ENCODE data around the gene ZNF3.

ZNF3 gene

DNA sequence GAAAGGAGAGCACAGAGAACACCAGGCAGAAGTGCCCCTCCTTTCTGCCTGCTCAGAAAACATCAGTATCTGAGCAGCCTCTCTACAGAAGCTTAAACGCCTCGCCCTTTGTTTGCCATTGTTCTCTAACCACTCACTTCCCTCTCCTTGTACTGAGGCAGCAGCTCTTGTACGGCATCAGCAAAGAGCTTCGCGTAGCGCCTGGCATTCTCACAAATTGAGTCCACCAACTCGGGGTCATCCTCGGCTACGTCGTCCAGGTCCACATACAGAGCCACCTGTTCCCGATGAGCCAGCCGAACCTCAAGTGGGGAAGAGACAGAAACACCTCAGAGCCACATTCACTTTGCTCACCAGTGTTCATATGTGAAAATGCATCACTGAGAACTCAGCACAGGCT, 17.9 kb upstream of the ZNF3 start:
- H3K23ac ChIP-seq (ENCODE audit: low read length in 2 of 2) = no peak overlapping the region
- no peak overlapping the region for H2AFZ ChIP-seq (ENCODE audit: low read depth, low read length)
- no peak overlapping the region for H2BK15ac ChIP-seq (ENCODE audit: low read depth, poor library complexity, severe bottlenecking)
- no peaks in the 10 kb centered on the region for H3K27me3 ChIP-seq (ENCODE audit: control insufficient read depth in 1 of 2, insufficient read depth in 1 of 2, low read length in 2 of 2)
- peak overlapping the region; percentile 7 for H4K8ac ChIP-seq (ENCODE audit: low read length)
- peak overlapping the region in 1 of 2 experiments; percentile 36 for H3K4ac ChIP-seq (ENCODE audit: low read depth in 1 of 2, low read length in 2 of 2)
- peak overlapping the region; percentile 25 for H4K91ac ChIP-seq (ENCODE audit: low read length)
- peak overlapping the region; percentile 41 to 85 for H3K4me3 ChIP-seq (ENCODE audit: insufficient read depth in 1 of 2, low read depth in 1 of 2, low read length in 2 of 2)
- no peaks in the 10 kb centered on the region for H3K9me3 ChIP-seq (ENCODE audit: control insufficient read depth, low read length)
- H3K4me2 ChIP-seq (ENCODE audit: low read length, poor library complexity, severe bottlenecking) = peak overlapping the region; percentile 48
- H3K79me1 ChIP-seq (replicated peaks; ENCODE audit: low read length, poor library complexity, severe bottlenecking) = peaks cover 28% of the 10 kb centered on the region
- peak overlapping the region; percentile 90 for H3K9ac ChIP-seq (ENCODE audit: low read length)
- H2BK5ac ChIP-seq (ENCODE audit: low read depth, low read length, poor library complexity, severe bottlenecking) = no peak overlapping the region
- WGBS = 92% methylated on average over 12 of the region's 12 CpGs
- no peak overlapping the region for H3K14ac ChIP-seq (ENCODE audit: low read length in 2 of 2)
- H2BK12ac ChIP-seq (ENCODE audit: low read length in 2 of 2) = no peak overlapping the region
- H3K18ac ChIP-seq (ENCODE audit: low read depth in 1 of 2, low read length in 2 of 2) = no peak overlapping the region
- peaks cover 21% of the 10 kb centered on the region for H3K4me1 ChIP-seq (ENCODE audit: control insufficient read depth, insufficient read depth, low read depth, low read length)
- peaks cover 53 to 61% of the 10 kb centered on the region in 2 experiments for H3K36me3 ChIP-seq (ENCODE audit: control insufficient read depth in 1 of 2, insufficient read depth in 2 of 2, low read depth in 1 of 2, low read length in 2 of 2)
- H3K27ac ChIP-seq (ENCODE audit: low read length, poor library complexity, severe bottlenecking) = no peak overlapping the region
- peak overlapping the region; percentile 50 for H2AK5ac ChIP-seq (ENCODE audit: low read length, severe bottlenecking)
- H2BK120ac ChIP-seq (ENCODE audit: low read depth, low read length) = no peak overlapping the region
- DNase-seq = no peak

DNA sequence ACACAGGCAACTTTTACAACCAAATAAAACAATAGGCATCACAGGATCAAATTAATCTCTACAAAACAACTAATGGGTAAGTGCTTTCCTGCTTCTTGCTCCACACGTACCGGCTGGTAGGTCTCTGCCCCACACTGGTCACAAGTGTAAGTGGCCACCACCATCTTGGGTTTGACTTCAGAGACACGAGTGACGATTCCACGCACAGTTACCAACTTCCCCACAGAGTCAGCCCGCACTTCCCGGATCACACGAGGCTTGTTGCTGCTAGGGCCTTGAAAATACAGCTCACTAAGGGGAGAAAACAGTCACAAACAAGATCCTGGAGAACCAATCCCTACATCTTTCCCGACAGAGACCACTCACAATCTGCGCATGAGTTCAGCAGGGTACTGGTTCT, 17.4 kb upstream of the ZNF3 start:
- peaks cover 21% of the 10 kb centered on the region for H3K4me1 ChIP-seq (ENCODE audit: control insufficient read depth, insufficient read depth, low read depth, low read length)
- H3K9me3 ChIP-seq (ENCODE audit: control insufficient read depth, low read length) = no peaks in the 10 kb centered on the region
- 97% methylated on average over 10 of the region's 10 CpGs for WGBS
- H3K4me2 ChIP-seq (ENCODE audit: low read length, poor library complexity, severe bottlenecking) = no peak overlapping the region
- no peak overlapping the region for H4K8ac ChIP-seq (ENCODE audit: low read length)
- no peak overlapping the region for H3K23ac ChIP-seq (ENCODE audit: low read length in 2 of 2)
- H2BK5ac ChIP-seq (ENCODE audit: low read depth, low read length, poor library complexity, severe bottlenecking) = no peak overlapping the region
- H3K4me3 ChIP-seq (ENCODE audit: insufficient read depth in 1 of 2, low read depth in 1 of 2, low read length in 2 of 2) = peak overlapping the region in 1 of 2 experiments; percentile 85
- H2BK12ac ChIP-seq (ENCODE audit: low read length in 2 of 2) = no peak overlapping the region
- H2AFZ ChIP-seq (ENCODE audit: low read depth, low read length) = no peak overlapping the region
- no peak overlapping the region for H2BK15ac ChIP-seq (ENCODE audit: low read depth, poor library complexity, severe bottlenecking)
- H2BK120ac ChIP-seq (ENCODE audit: low read depth, low read length) = no peak overlapping the region
- peaks cover 29% of the 10 kb centered on the region for H3K79me1 ChIP-seq (replicated peaks; ENCODE audit: low read length, poor library complexity, severe bottlenecking)
- H2AK5ac ChIP-seq (ENCODE audit: low read length, severe bottlenecking) = no peak overlapping the region
- H3K27ac ChIP-seq (ENCODE audit: low read length, poor library complexity, severe bottlenecking) = no peak overlapping the region
- H3K14ac ChIP-seq (ENCODE audit: low read length in 2 of 2) = no peak overlapping the region
- no peak overlapping the region for H4K91ac ChIP-seq (ENCODE audit: low read length)
- no peak for DNase-seq
- no peak overlapping the region for H3K18ac ChIP-seq (ENCODE audit: low read depth in 1 of 2, low read length in 2 of 2)
- no peaks in the 10 kb centered on the region for H3K27me3 ChIP-seq (ENCODE audit: control insufficient read depth in 1 of 2, insufficient read depth in 1 of 2, low read length in 2 of 2)
- H3K4ac ChIP-seq (ENCODE audit: low read depth in 1 of 2, low read length in 2 of 2) = no peak overlapping the region
- H3K36me3 ChIP-seq (ENCODE audit: control insufficient read depth in 1 of 2, insufficient read depth in 2 of 2, low read depth in 1 of 2, low read length in 2 of 2) = peaks cover 52 to 62% of the 10 kb centered on the region in 2 experiments
- peak overlapping the region; percentile 90 for H3K9ac ChIP-seq (ENCODE audit: low read length)

DNA sequence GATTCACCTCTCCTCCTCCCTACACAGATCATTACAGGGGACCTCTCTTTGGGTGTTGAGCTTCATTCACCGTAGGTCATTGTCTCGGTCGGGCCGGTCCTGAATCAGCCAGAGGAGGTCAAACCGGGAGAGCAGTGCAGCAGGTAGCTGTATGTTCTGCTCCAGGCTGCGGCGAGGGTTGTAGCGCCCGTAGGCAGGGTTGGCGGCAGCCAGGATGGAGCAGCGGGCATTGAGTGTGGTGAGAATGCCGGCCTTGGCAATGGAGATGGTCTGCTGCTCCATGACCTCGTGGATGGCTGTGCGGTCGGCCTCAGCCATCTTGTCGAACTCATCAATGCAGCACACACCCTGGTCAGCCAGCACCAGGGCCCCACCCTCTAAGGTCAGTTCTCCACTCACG, 14.2 kb upstream of the ZNF3 start:
- no peak overlapping the region for H3K4ac ChIP-seq (ENCODE audit: low read depth in 1 of 2, low read length in 2 of 2)
- no peak overlapping the region for H3K27ac ChIP-seq (ENCODE audit: low read length, poor library complexity, severe bottlenecking)
- H3K14ac ChIP-seq (ENCODE audit: low read length in 2 of 2) = no peak overlapping the region
- no peak overlapping the region for H2BK15ac ChIP-seq (ENCODE audit: low read depth, poor library complexity, severe bottlenecking)
- DNase-seq = no peak
- peaks cover 36% of the 10 kb centered on the region for H3K79me1 ChIP-seq (replicated peaks; ENCODE audit: low read length, poor library complexity, severe bottlenecking)
- H3K9ac ChIP-seq (ENCODE audit: low read length) = no peak overlapping the region
- H3K27me3 ChIP-seq (ENCODE audit: control insufficient read depth in 1 of 2, insufficient read depth in 1 of 2, low read length in 2 of 2) = no peaks in the 10 kb centered on the region
- no peak overlapping the region for H2BK120ac ChIP-seq (ENCODE audit: low read depth, low read length)
- H4K8ac ChIP-seq (ENCODE audit: low read length) = no peak overlapping the region
- 95% methylated on average over 17 of the region's 17 CpGs for WGBS
- no peak overlapping the region for H2AK5ac ChIP-seq (ENCODE audit: low read length, severe bottlenecking)
- H2BK5ac ChIP-seq (ENCODE audit: low read depth, low read length, poor library complexity, severe bottlenecking) = no peak overlapping the region
- H3K4me3 ChIP-seq (ENCODE audit: insufficient read depth in 1 of 2, low read depth in 1 of 2, low read length in 2 of 2) = no peak overlapping the region
- peak overlapping the region in 1 of 2 experiments; percentile 34 for H2BK12ac ChIP-seq (ENCODE audit: low read length in 2 of 2)
- peaks cover 11% of the 10 kb centered on the region for H3K4me1 ChIP-seq (ENCODE audit: control insufficient read depth, insufficient read depth, low read depth, low read length)
- H3K18ac ChIP-seq (ENCODE audit: low read depth in 1 of 2, low read length in 2 of 2) = no peak overlapping the region
- no peak overlapping the region for H4K91ac ChIP-seq (ENCODE audit: low read length)
- no peaks in the 10 kb centered on the region for H3K9me3 ChIP-seq (ENCODE audit: control insufficient read depth, low read length)
- H3K4me2 ChIP-seq (ENCODE audit: low read length, poor library complexity, severe bottlenecking) = no peak overlapping the region
- no peak overlapping the region for H3K23ac ChIP-seq (ENCODE audit: low read length in 2 of 2)
- H2AFZ ChIP-seq (ENCODE audit: low read depth, low read length) = no peak overlapping the region
- H3K36me3 ChIP-seq (ENCODE audit: control insufficient read depth in 1 of 2, insufficient read depth in 2 of 2, low read depth in 1 of 2, low read length in 2 of 2) = peaks cover 80 to 87% of the 10 kb centered on the region in 2 experiments

DNA sequence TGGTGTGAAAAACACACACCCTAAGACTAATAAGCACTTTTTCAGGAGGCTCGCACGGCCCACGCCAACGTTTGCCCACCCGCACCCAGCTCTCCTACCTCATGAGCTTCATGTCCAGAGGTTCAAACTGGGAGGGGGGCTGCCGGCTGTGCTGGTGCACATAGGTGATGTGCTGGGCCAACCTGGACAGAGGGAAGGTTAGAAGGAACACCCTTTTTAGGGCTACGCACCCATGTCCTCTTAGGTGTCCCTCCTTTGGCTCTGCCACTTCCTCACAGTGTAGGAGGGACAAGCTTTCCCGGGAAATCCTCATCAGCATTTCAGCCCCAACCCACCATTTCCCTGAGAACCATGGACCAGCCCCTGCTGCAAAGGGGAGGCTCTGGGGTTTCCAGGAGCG, 13.8 kb upstream of the ZNF3 start:
- Histone ChIP-seq H3K79me1 (replicated peaks; ENCODE audit: low read length, poor library complexity, severe bottlenecking) (peaks cover 39% of the 10 kb centered on the region), H2BK12ac (ENCODE audit: low read length in 2 of 2) (no peak overlapping the region), H3K4ac (ENCODE audit: low read depth in 1 of 2, low read length in 2 of 2) (no peak overlapping the region), H3K4me1 (ENCODE audit: control insufficient read depth, insufficient read depth, low read depth, low read length) (peaks cover 12% of the 10 kb centered on the region), H3K27ac (ENCODE audit: low read length, poor library complexity, severe bottlenecking) (no peak overlapping the region), H2BK5ac (ENCODE audit: low read depth, low read length, poor library complexity, severe bottlenecking) (no peak overlapping the region), H2AK5ac (ENCODE audit: low read length, severe bottlenecking) (no peak overlapping the region), H4K8ac (ENCODE audit: low read length) (peak overlapping the region; percentile 16), H3K23ac (ENCODE audit: low read length in 2 of 2) (no peak overlapping the region), H2BK15ac (ENCODE audit: low read depth, poor library complexity, severe bottlenecking) (no peak overlapping the region), H3K4me2 (ENCODE audit: low read length, poor library complexity, severe bottlenecking) (no peak overlapping the region), H2AFZ (ENCODE audit: low read depth, low read length) (no peak overlapping the region), H4K91ac (ENCODE audit: low read length) (no peak overlapping the region), H3K18ac (ENCODE audit: low read depth in 1 of 2, low read length in 2 of 2) (no peak overlapping the region), H2BK120ac (ENCODE audit: low read depth, low read length) (no peak overlapping the region), H3K27me3 (ENCODE audit: control insufficient read depth in 1 of 2, insufficient read depth in 1 of 2, low read length in 2 of 2) (no peaks in the 10 kb centered on the region), H3K4me3 (ENCODE audit: insufficient read depth in 1 of 2, low read depth in 1 of 2, low read length in 2 of 2) (no peak overlapping the region), H3K14ac (ENCODE audit: low read length in 2 of 2) (peak overlapping the region in 1 of 2 experiments; percentile 32), H3K36me3 (ENCODE audit: control insufficient read depth in 1 of 2, insufficient read depth in 2 of 2, low read depth in 1 of 2, low read length in 2 of 2) (peaks cover 82 to 91% of the 10 kb centered on the region in 2 experiments), H3K9ac (ENCODE audit: low read length) (no peak overlapping the region), H3K9me3 (ENCODE audit: control insufficient read depth, low read length) (no peaks in the 10 kb centered on the region)
- WGBS = 87% methylated on average over 9 of the region's 9 CpGs
- DNase-seq = no peak
